IMR-90 (cell line): Measurements from ENCODE around the gene PBX4. TPM values are rescaled to one million over a fixed set of nuclear protein-coding genes. Genes with fewer than 3 reads are reported as not detected.

Experiments used
- ATAC-seq: fragments of 200-7000 bp; cut with Tn5 transposase; 2 replicates; pipeline ENCODE4 v1.9.1; 2020; ENCODE audit warnings: low read depth, mild to moderate bottlenecking, moderate library complexity
- BruUV-seq: library from RNA; stranded (reverse); fragments of 400-500 nt; replicated peaks from 2 replicates; lab custom pipeline; 2021; lab: Mats Ljungman, UMichigan
- CTCF ChIA-PET: fragments of 300-600 bp; formaldehyde crosslinking; extraction: SDS; loops from one replicate; lab custom pipeline; 2021; ENCODE audit warnings: antibody characterized with exemption; lab: Yijun Ruan, JAX
- POLR2A ChIA-PET: fragments of 300-600 bp; sonication (Branson Sonifier 250); formaldehyde crosslinking; loops from one replicate; lab custom pipeline; 2022; ENCODE audit warnings: antibody characterized with exemption; ENCODE audit not compliant: unreplicated experiment; lab: Charles Lee
- DNase-seq: peaks from one replicate; pipeline ENCODE4 v3.0.0; 2013
- H2AFZ ChIP-seq: replicated peaks from 2 replicates; pipeline ENCODE3; 2013; ENCODE audit warnings: low read length, mild to moderate bottlenecking; ENCODE audit not compliant: poor library complexity
- H2AK5ac ChIP-seq: 2 replicates; pipeline ENCODE4 v1.6.1; 2013; ENCODE audit warnings: low read depth, low read length, inconsistent platforms
- H2AK9ac ChIP-seq: replicated peaks from 2 replicates; pipeline ENCODE3; 2013; ENCODE audit warnings: mild to moderate bottlenecking, low read depth, low read length, moderate library complexity; ENCODE audit not compliant: poor library complexity
- H2BK120ac ChIP-seq: 2 replicates; pipeline ENCODE4 v1.6.1; 2013; ENCODE audit warnings: low read depth, low read length, inconsistent platforms
- H2BK15ac ChIP-seq: 3 replicates; pipeline ENCODE4 v1.6.1; 2013; ENCODE audit warnings: low read depth, low read length, inconsistent platforms
- H2BK20ac ChIP-seq: 2 replicates; pipeline ENCODE4 v1.6.1; 2013; ENCODE audit warnings: low read depth, mild to moderate bottlenecking, inconsistent platforms, low read length, moderate library complexity
- H2BK5ac ChIP-seq: 2 replicates; pipeline ENCODE4 v1.6.1; 2013; ENCODE audit warnings: mild to moderate bottlenecking, low read depth, low read length, inconsistent platforms; ENCODE audit not compliant: poor library complexity, severe bottlenecking
- H3K14ac ChIP-seq: replicated peaks from 2 replicates; pipeline ENCODE4 v1.6.1; 2013; ENCODE audit warnings: low read depth, low read length, inconsistent platforms
- H3K18ac ChIP-seq: 2 replicates; pipeline ENCODE4 v1.6.1; 2013; ENCODE audit warnings: low read depth, low read length, control low read depth
- H3K23ac ChIP-seq: 2 replicates; pipeline ENCODE4 v1.6.1; 2013; ENCODE audit warnings: low read depth, low read length, inconsistent platforms
- H3K27ac ChIP-seq: 2 replicates; pipeline ENCODE4 v1.5.1; 2013; ENCODE audit warnings: mild to moderate bottlenecking, control low read depth, low read length; ENCODE audit not compliant: insufficient read depth
- H3K27me3 ChIP-seq: 2 replicates; pipeline ENCODE4 v1.6.1; 2013; ENCODE audit warnings: low read length; ENCODE audit not compliant: control insufficient read depth, insufficient read depth
- H3K36me3 ChIP-seq: 2 replicates; pipeline ENCODE4 v1.6.1; 2013; ENCODE audit warnings: low read length, mixed read lengths; ENCODE audit not compliant: control insufficient read depth, insufficient read depth
- H3K4ac ChIP-seq: 2 replicates; pipeline ENCODE4 v1.6.1; 2013; ENCODE audit warnings: low read depth, low read length, inconsistent platforms
- H3K4me1 ChIP-seq: 2 replicates; pipeline ENCODE4 v1.6.1; 2013; ENCODE audit warnings: low read length, mixed read lengths; ENCODE audit not compliant: control insufficient read depth, insufficient read depth
- H3K4me2 ChIP-seq: 2 replicates; pipeline ENCODE4 v1.6.1; 2013; ENCODE audit warnings: low read depth, mild to moderate bottlenecking, control low read depth, low read length, moderate library complexity
- H3K4me3 ChIP-seq: 2 replicates; pipeline ENCODE4 v1.5.1; 2013; ENCODE audit warnings: low read depth, mild to moderate bottlenecking, control low read depth, low read length, moderate library complexity; ENCODE audit not compliant: insufficient read depth
- H3K56ac ChIP-seq: 2 replicates; pipeline ENCODE4 v1.6.1; 2013; ENCODE audit warnings: low read length, inconsistent platforms; ENCODE audit not compliant: insufficient read depth; ENCODE audit errors: extremely low read depth
- H3K79me1 ChIP-seq, 2 experiments: 2 replicates each; pipeline ENCODE4 v1.6.1; 2013; ENCODE audit warnings: low read length in 2 of 2, inconsistent platforms in 1 of 2, low read depth in 1 of 2
- H3K9ac ChIP-seq: 2 replicates; pipeline ENCODE4 v1.6.1; 2013; ENCODE audit warnings: low read depth, low read length, control low read depth
- H3K9me1 ChIP-seq: 2 replicates; pipeline ENCODE4 v1.6.1; 2013; ENCODE audit warnings: low read length, inconsistent platforms; ENCODE audit not compliant: insufficient read depth
- H3K9me3 ChIP-seq: 2 replicates; pipeline ENCODE4 v1.6.1; 2013; ENCODE audit warnings: low read length; ENCODE audit not compliant: control insufficient read depth, insufficient read depth
- H4K20me1 ChIP-seq: 2 replicates; pipeline ENCODE4 v1.6.1; 2013; ENCODE audit warnings: low read length, inconsistent platforms; ENCODE audit not compliant: insufficient read depth
- H4K5ac ChIP-seq: 2 replicates; pipeline ENCODE4 v1.6.1; 2013; ENCODE audit warnings: mild to moderate bottlenecking, low read depth, low read length, control low read depth
- H4K8ac ChIP-seq, 2 experiments: 2 replicates each; pipeline ENCODE4 v1.6.1; 2013; ENCODE audit warnings: low read depth in 2 of 2, low read length in 2 of 2, control low read depth in 1 of 2, inconsistent platforms in 1 of 2
- H4K91ac ChIP-seq: 2 replicates; pipeline ENCODE4 v1.6.1; 2013; ENCODE audit warnings: low read depth, low read length, inconsistent platforms; ENCODE audit not compliant: insufficient read depth
- BHLHE40 ChIP-seq: fragments of 150-350 bp; IDR thresholded peaks from 2 replicates; pipeline ENCODE4 v1.6.1; 2016; ENCODE audit warnings: mild to moderate bottlenecking, low read depth, low read length
- CEBPB ChIP-seq: IDR thresholded peaks from 2 replicates; pipeline ENCODE4 v1.6.1; 2012; ENCODE audit warnings: low read depth, low read length, improper control_type of control experiment
- CHD1 ChIP-seq: IDR thresholded peaks from 2 replicates; pipeline ENCODE4 v1.6.1; 2012; ENCODE audit warnings: low read depth, low read length, improper control_type of control experiment
- FOS ChIP-seq: fragments of 150-350 bp; IDR thresholded peaks from 2 replicates; pipeline ENCODE4 v1.6.1; 2016; ENCODE audit warnings: low read depth, low read length
- MAZ ChIP-seq: IDR thresholded peaks from 2 replicates; pipeline ENCODE4 v1.6.1; 2012; ENCODE audit warnings: low read depth, mild to moderate bottlenecking, low read length, improper control_type of control experiment, moderate library complexity, borderline replicate concordance
- MXI1 ChIP-seq: IDR thresholded peaks from 2 replicates; pipeline ENCODE4 v1.6.1; 2012; ENCODE audit warnings: low read depth, mild to moderate bottlenecking, low read length, moderate library complexity, borderline replicate concordance
- NFE2L2 ChIP-seq: fragments of 150-350 bp; IDR thresholded peaks from 2 replicates; pipeline ENCODE4 v1.6.1; 2016; ENCODE audit warnings: low read depth, mild to moderate bottlenecking, low read length
- POLR2A ChIP-seq: IDR thresholded peaks from 2 replicates; pipeline ENCODE4 v1.6.1; 2012; ENCODE audit warnings: mild to moderate bottlenecking, low read depth, low read length
- WGBS, 2 experiments: methylation state at CpG; one replicate each; pipeline versions ENCODE4 v1.1.5 to v1.1.7; 2013; ENCODE audit warnings: missing lambda C conversion rate in 2 of 2; ENCODE audit not compliant: insufficient read length in 1 of 2; ENCODE audit errors: extremely low coverage in 2 of 2; 5-methylcytosine and 5-hydroxymethylcytosine counted together
- dilution Hi-C: fragments of 300-500 bp; cut with HindIII; formaldehyde crosslinking; loops from one replicate; pipeline ENCODE4 v1.14.3; 2018; ENCODE audit warnings: low sequenced_read_pairs; ENCODE audit not compliant: unreplicated experiment
- in situ Hi-C: fragments of 300-500 bp; cut with MboI; formaldehyde crosslinking; loops from 3 replicates; pipeline ENCODE4 v1.14.3; 2019; ENCODE audit warnings: low sequenced_read_pairs, inconsistent platforms, mixed read lengths
- intact Hi-C: fragments of 100-400 bp; cut with micrococcal nuclease; formaldehyde crosslinking; loops from 2 replicates; pipeline ENCODE4 v1.10.0; 2022
- polyA plus RNA-seq, 3 experiments: library from polyadenylated mRNA; depleted of rRNA; stranded (reverse); fragments of >200 nt; gene quantifications; 2 replicates each; pipeline ENCODE4 v1.2.3, GENCODE V29; 2012; ENCODE audit warnings: low replicate concordance in 1 of 3
- total RNA-seq: library from RNA; depleted of rRNA; stranded (reverse); fragments of >200 nt; gene quantifications from 2 replicates; pipeline ENCODE4 v1.2.3, GENCODE V29; 2012
- TF ChIP-seq, protein P1 (sequence below): fragments of 150-350 bp; IDR thresholded peaks from 2 replicates; pipeline ENCODE4 v1.6.1; 2016; ENCODE audit warnings: low read depth, mild to moderate bottlenecking, low read length, moderate library complexity, borderline replicate concordance
- TF ChIP-seq, protein P2 (sequence below): conservative IDR thresholded peaks from 2 replicates; pipeline ENCODE4 v1.5.1; 2012; ENCODE audit warnings: mild to moderate bottlenecking, low read depth, low read length, improper control_type of control experiment
- TF ChIP-seq, protein P3 (sequence below): fragments of 150-350 bp; IDR thresholded peaks from 2 replicates; pipeline ENCODE4 v1.6.1; 2017; ENCODE audit warnings: mild to moderate bottlenecking, antibody characterized with exemption, low read length, low read depth

Gene PBX4
- total and polyA plus RNA-seq, 2 of the 4 experiments (the other 2 are of a cell fraction): 0.90 to 2.9 TPM

DNA sequence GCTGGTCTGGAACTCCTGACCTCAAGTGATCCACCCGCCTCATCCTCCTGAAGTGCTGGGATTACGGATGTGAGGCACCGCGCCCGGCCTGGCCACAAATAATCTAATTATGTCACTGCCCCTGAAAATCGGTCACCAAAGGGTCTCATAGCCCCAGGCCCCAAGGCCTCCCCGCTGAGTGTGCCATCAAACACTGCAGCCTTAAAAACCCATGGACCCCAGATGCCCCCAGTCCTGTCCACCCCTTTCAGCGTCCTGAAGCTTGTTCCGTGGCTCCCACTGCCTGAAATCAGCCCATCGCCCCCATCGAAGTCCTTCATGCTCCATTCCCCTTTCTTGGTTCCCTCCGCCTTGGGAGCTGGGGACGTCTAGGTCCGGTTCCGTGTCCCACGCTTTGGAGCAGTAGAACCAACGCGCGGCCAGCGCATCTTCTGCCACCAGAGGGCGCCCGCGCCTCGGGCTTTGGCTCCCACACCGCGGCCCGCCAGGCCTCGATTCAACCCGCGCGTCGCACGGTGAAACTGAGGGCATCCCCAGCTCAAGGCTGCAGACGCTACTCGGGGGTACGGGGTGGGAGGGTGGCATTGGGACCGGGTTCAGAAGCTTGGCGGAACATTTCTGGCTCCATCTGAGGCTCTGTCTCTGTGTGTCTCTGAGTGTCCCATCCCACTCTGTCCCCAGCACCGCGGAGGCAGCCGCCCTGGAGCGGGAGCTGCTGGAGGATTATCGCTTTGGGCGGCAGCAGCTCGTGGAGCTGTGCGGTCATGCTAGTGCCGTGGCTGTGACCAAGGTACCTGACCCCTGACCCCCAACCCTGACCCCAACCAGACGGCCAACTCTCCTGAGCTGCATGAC, 86.3 kb downstream of the PBX4 start (continued):
- TF ChIP-seq FOS (no peak), MXI1 (no peak), NFE2L2 (no peak)

DNA sequence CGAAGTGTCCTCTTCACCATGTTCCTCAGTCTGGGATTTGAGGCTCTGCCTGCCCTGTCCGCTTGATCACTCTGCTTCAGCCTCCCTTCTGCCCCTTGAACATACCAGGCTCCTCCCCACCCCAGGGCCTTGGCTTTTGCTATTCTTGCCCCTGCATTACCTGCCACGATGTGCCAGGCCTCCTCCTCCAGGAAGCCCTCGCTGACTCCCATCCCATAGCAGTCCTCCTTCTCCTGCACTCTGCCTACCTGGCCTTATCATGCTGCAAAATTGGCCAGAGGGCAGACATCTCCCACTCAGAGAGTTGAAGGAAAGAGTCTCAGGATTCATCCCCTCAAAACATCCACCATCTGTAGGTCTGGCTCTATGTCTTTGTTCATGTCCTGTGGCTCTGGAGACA, 87.6 kb downstream of the PBX4 start:
- H3K23ac ChIP-seq: no peak overlapping the region
- H2BK120ac ChIP-seq: no peak overlapping the region
- H4K91ac ChIP-seq: no peak overlapping the region
- CTCF ChIA-PET: interaction anchor here (1.0 to 1.2 kb wide), 2 partner anchors 21 to 23 kb away, joined by 3 read pairs; no protein-coding TSS in a partner anchor
- peaks cover 0 to 5% of the 10 kb centered on the region in 2 experiments; a peak in 1 of 4 replicates for H3K79me1 ChIP-seq
- intact Hi-C loops (no loop called here), in situ Hi-C loops (loop anchor here (25.0 kb wide), 1 partner anchor 431 kb away; no protein-coding TSS in a partner anchor), dilution Hi-C loops (no loop called here)
- peaks cover 19% of the 10 kb centered on the region for H4K20me1 ChIP-seq
- no peaks in the 10 kb centered on the region for H3K27me3 ChIP-seq
- H3K4me3 ChIP-seq: no peak overlapping the region
- H3K18ac ChIP-seq: no peak overlapping the region
- DNase-seq (no peak), ATAC-seq (0 out of 2 replicates have a peak, but pooled peaks have one; percentile 1)
- H3K4ac ChIP-seq: no peak overlapping the region
- BruUV-seq: no TSS peak
- H3K14ac ChIP-seq: no peak overlapping the region
- H3K9me3 ChIP-seq: no peaks in the 10 kb centered on the region
- H2AK5ac ChIP-seq: no peak overlapping the region
- no peak overlapping the region for H3K9ac ChIP-seq
- no peaks in the 10 kb centered on the region for H3K9me1 ChIP-seq
- WGBS, 2 experiments: 90% methylated on average over 3 of the region's 4 CpGs; no CpG with 5 or more reads in 1 of the 2 experiments
- no peak overlapping the region for H3K27ac ChIP-seq
- H4K5ac ChIP-seq: no peak overlapping the region
- H4K8ac ChIP-seq: no peak overlapping the region
- H2AK9ac ChIP-seq: no peak overlapping the region
- no peak overlapping the region for H3K56ac ChIP-seq
- H2BK15ac ChIP-seq: no peak overlapping the region
- H2BK5ac ChIP-seq: no peak overlapping the region
- no peak overlapping the region for H3K4me2 ChIP-seq
- peaks cover 7% of the 10 kb centered on the region for H3K4me1 ChIP-seq
- H2AFZ ChIP-seq: no peak overlapping the region
- POLR2A ChIA-PET: no interaction called here
- H2BK20ac ChIP-seq: no peak overlapping the region
- H3K36me3 ChIP-seq: peaks cover 19% of the 10 kb centered on the region; the same call in 1 of the 2 replicates
- TF ChIP-seq BHLHE40: no peak
- TF ChIP-seq, protein P1, sequence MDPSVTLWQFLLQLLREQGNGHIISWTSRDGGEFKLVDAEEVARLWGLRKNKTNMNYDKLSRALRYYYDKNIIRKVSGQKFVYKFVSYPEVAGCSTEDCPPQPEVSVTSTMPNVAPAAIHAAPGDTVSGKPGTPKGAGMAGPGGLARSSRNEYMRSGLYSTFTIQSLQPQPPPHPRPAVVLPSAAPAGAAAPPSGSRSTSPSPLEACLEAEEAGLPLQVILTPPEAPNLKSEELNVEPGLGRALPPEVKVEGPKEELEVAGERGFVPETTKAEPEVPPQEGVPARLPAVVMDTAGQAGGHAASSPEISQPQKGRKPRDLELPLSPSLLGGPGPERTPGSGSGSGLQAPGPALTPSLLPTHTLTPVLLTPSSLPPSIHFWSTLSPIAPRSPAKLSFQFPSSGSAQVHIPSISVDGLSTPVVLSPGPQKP: no peak
- no peak for TF ChIP-seq MAZ
- TF ChIP-seq, protein P2, sequence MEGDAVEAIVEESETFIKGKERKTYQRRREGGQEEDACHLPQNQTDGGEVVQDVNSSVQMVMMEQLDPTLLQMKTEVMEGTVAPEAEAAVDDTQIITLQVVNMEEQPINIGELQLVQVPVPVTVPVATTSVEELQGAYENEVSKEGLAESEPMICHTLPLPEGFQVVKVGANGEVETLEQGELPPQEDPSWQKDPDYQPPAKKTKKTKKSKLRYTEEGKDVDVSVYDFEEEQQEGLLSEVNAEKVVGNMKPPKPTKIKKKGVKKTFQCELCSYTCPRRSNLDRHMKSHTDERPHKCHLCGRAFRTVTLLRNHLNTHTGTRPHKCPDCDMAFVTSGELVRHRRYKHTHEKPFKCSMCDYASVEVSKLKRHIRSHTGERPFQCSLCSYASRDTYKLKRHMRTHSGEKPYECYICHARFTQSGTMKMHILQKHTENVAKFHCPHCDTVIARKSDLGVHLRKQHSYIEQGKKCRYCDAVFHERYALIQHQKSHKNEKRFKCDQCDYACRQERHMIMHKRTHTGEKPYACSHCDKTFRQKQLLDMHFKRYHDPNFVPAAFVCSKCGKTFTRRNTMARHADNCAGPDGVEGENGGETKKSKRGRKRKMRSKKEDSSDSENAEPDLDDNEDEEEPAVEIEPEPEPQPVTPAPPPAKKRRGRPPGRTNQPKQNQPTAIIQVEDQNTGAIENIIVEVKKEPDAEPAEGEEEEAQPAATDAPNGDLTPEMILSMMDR: no peak
- no peak for TF ChIP-seq FOS
- TF ChIP-seq, protein P3, sequence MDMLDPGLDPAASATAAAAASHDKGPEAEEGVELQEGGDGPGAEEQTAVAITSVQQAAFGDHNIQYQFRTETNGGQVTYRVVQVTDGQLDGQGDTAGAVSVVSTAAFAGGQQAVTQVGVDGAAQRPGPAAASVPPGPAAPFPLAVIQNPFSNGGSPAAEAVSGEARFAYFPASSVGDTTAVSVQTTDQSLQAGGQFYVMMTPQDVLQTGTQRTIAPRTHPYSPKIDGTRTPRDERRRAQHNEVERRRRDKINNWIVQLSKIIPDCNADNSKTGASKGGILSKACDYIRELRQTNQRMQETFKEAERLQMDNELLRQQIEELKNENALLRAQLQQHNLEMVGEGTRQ: no peak
- no peak for TF ChIP-seq CHD1
- TF ChIP-seq MXI1: no peak
- TF ChIP-seq CEBPB: no peak
- no peak for TF ChIP-seq POLR2A
- TF ChIP-seq NFE2L2: no peak
